HG03135 (cell line): Measurements from ENCODE around the gene HS1BP3.

ENCODE experiments used
- ATAC-seq: cut with Tn5 transposase; IDR thresholded peaks from one replicate; pipeline ENCODE4 v1.9.1; 2021; ENCODE audit warnings: mild to moderate bottlenecking, moderate library complexity; ENCODE audit not compliant: unreplicated experiment

HS1BP3 gene

DNA sequence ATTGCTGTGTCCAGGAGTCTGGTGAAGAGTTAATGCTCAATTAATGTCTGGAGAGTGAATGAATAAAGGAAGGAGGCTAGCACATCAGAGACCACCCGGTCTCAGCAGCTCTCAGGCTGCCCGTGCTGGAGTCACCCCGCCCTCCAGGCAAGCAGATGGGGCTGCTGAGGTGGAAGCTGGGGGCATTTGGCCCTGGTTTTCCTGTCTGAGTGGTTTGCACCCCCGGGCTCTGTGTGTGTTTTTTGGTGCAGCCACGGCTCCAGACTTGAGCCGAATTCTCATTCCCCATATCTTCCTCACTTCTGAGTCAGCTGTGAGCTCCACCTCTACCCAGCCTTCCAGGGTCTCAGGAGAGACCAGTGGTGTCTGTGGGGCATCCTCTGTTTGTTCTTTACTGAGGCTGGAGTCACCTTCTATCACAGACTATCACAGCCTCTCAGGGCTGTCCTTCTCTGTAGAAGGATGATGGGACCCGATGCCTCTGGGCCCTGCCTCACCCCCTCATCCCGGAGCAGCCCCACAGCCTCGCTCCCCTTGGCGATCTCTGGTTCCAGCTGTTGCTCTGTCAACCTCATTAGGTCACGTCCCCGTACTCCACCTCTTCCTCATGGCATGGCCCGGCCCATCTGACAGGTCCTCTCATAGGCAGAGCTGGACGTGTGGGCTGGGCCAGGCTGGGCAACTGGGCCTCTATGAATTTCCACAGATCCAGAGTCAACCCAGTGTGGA is 60.8 kb downstream of the HS1BP3 start:
- ATAC-seq: no peak

DNA sequence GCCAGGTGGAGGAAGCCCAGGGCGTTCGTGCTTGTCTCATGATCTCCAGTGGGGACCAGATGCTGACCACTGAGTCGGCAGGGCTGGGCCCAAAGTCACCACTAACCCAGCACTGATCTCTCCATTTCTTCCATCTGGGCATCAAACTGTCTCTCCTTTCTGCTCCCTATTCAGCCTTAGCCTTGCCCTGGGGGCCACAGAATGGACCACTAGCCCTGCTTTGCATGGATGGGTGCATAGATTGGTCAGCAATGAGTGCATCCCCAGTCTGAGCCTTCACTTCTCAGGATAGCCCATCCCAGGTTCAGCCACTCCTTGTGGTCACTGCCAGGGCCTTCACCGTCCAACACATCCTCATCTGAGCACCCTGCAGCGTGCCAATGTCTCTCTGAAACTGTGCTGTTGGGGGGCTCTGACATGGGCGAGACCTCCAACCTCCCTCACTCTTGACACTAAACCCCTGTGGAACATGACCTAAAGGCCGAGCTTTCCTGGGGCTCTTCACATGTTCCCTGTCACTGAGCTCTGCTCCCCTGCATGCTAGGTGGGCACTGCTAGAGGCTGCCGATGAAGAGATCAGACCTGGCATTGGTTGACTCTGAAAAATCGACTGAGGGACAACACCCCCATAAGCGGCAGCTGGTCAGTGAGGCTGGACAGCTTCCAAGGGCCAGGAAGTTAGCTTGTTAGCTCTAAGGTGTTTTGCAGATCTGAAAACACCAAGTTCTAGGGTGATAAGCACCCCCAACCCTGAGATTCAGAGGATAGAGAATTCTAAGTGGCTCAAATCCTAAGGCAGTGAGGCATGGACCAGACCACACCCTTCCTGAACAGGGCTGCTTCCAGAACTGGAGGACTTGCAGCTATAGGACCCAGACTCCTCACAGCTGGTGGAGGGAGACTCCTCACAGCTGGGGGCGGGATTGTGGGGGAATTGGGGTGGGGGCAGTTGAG is 61.7 kb downstream of the HS1BP3 start:
- no peak for ATAC-seq

DNA sequence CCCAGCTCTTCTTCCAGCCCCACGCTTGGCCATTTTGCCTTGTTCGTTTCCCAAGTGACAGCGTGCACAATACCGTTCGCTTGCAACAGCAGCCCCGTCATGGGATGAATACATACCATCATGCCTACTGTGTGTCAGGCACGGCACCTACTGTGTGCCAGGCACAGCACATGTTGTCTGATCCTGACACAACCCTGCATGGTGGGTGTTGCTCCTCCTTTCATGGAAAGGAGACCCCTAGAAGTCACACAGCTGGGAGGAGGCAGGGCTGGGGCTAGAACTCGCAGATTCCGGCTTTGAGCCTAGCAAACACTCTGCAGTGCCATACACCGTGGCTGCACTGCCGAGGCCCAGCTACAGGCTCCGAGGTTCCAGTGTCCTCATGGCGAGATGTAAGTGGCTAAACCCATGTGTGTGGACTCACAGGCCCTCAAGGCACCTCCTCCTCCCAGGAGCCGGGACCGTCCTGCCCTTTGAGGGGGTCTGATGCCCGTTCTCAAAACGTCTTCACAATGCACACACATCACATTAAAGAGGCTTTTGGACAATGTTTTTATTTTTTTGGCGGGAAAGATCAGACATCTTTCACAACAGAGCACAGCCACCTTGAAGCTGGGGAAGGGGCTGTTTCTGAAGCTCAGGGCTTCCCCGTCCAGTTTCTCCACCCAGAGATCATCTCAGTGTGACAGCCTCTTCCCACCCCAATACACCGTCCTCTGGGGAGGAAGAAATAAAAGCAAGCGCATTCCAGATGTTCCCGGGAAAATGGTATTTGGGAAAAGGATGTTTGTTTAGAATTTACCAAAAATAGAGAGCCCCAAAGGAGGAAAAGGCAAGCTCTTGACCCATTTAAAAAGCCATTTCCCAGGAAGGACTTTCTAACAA is 64.9 kb downstream of the HS1BP3 start:
- no peak for ATAC-seq

DNA sequence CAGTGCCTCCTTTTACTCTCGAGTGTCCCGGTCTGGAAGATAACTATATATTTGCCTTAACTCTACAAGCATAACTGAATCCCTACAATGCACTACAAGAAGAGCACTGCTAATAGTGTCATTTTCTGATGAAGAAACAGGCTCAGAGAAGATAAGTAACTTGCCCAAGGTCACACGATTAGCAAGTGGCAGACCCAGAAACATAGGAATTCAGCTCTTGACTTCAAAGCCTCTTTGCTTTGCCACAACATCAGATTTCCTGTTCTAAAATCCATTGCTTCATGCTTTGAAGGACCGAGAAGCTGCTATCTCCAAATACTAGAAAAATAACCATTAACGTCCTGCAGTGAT is 65.6 kb downstream of the HS1BP3 start:
- no peak for ATAC-seq

DNA sequence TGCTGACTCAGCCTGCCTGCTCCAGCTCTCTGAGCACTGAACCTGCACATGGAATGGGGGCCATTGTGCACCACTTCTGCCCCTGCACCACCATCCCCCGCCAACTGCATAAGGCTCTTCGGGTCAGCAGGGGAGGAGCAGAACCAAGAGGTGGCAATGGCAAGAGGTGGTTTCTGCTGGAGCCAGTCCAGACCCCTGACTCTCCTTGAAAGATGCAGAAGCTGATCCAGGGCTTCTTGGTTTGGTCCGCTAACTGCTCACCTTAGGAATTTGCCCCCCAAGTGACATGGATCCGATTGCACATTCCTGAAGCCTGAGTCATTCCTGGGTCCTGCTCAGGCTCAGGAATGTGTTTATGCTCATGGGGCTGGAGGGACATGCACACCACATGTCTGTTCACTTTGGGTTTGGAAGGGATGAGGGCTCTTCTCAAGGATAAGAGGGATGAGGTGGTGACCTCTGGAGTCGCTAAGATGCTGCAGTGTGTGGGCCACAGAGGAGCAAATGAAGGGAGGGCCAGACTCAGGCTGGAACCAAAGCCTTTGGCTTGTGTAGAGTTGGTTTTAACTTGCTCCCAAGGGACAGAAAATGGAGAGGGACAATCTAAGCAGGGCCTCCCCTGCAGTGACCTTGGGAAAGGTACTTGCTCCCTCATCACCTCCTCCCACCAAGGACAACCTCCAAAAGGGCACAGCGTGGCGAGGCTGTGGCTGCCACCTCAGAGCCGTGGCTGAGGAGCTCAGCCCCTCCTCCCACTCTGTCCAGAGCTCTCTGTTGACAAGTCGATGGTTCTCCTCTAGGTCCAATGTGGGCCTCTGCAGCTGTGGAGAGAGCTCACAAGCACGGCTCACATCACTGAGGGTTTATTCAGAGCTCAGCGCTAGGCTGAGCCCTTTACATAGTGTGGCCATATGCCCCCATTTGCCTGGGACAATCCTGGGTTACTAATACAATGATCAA is 66.2 kb downstream of the HS1BP3 start:
- no peak for ATAC-seq

DNA sequence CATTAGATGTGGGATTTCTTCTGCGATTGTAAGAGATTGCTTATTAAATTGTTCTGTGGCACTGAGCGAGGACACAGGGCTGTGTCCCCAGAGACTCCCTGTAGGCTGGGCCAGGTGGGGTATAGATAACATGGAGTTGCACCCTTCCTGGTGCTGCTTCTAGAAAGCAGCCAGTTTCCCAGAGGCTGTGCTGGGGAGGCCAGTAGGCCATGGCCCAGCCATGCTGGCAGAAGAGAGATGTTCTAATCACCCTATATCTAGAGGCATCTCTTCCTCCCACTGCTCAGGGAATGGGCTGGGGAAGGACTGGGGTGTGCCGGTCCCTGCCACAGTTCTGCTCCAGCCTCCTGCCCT is 66.9 kb downstream of the HS1BP3 start:
- ATAC-seq: no peak

DNA sequence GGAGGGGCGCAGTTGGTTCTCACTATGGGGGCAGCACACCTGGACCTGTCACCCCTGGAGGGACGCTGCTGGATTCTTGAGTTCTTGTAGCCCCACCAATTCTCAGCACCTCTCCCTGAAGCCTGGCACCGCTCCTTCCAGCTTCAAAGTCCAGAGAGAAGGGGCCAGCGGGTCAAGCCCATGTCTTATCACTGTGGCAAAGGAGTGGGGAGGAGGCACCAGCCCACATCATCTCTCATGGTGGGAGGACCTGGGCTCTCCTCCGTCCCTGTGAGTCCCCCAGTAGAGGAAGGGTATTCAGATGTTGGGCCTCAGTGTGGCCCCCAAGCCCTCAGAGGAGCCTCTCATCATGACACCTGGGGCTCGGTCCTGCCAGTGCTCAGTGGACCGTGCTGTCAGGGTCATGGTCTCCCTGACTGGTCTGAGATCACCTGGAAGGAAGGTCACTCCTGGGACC is 67.4 kb downstream of the HS1BP3 start:
- ATAC-seq: no peak

DNA sequence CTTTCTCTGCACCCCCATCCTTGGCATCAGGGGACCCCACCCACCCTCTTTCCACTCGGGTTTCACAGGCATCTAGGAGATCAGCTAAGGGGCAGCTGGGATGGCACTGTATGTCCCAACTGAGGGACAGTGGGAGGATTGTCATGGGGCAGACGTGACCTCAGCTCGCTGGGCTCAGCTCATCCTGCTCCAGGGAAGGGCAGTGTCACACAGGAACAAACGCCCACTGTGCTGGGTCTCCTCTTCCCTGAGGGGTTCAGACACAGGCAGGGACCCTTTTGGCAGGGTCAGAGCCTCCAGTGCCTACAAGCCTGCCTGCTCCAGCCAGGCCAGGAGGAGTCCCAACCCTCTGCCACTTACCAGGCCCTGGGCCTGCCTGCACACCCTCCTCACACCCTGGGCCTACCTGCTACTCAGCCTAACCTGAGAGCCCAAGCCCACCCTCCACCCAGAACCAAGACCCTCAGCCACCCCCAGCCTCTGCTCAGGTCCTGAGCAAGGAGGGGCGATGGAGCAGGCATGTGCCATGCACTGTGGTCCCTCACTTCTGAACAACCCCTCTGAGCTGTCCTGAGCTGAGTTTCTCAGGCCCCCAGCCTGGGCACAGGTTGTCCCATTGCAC is 68.2 kb downstream of the HS1BP3 start:
- no peak for ATAC-seq

DNA sequence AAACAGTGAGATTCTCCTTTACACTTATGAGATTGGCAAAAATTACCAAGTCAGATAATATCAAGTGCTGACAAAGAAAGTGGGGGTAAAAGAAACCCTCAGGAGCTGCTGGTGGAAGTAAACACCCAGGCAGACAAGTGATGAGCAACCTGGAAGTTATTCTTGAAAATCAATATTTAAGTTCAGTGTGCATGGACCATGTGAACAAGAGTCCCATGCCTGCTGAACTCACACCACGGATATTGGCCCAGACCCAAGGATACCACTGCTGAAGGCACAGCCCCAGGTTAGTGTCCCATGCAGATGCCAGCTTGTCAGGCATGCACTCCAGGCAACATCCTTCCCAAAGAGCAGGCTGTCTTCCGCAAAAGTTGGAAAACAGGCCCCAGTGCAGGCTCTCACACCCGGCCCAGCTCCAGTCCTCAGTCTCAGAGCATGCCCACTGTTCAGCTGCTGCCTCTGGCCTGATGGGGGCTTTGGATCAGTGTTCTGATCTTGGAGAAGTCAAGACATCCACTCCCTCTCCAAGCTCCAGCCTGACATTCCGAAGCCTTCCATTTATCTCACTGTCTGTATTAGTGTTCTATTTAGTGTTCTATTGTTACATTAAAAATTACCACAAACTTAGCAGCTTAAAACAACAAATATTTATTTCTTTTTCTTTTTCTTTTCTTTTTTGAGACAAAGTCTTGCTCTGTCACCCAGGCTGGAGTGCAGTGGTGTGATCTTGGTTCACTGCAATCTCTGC is 70.0 kb downstream of the HS1BP3 start:
- no peak for ATAC-seq

DNA sequence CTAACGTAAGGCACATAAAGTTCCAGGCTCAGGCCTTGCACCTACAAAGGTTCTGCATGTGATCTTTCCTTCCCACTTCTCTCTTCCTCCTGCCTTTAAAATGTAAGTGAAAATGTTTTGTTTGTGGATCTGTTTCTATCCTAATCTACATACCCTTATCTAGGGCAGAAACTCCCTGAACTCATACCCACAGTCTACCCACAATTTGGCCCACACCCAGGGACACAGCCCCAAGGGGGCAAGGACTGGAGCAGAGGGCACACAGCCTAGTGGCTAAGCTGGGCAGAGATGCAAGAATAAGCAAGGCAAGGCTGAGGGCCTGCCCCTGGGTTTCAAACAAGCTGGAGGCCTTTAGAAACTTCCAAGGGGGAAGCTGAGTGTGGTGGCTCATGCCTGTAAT is 71.0 kb downstream of the HS1BP3 start:
- no peak for ATAC-seq

DNA sequence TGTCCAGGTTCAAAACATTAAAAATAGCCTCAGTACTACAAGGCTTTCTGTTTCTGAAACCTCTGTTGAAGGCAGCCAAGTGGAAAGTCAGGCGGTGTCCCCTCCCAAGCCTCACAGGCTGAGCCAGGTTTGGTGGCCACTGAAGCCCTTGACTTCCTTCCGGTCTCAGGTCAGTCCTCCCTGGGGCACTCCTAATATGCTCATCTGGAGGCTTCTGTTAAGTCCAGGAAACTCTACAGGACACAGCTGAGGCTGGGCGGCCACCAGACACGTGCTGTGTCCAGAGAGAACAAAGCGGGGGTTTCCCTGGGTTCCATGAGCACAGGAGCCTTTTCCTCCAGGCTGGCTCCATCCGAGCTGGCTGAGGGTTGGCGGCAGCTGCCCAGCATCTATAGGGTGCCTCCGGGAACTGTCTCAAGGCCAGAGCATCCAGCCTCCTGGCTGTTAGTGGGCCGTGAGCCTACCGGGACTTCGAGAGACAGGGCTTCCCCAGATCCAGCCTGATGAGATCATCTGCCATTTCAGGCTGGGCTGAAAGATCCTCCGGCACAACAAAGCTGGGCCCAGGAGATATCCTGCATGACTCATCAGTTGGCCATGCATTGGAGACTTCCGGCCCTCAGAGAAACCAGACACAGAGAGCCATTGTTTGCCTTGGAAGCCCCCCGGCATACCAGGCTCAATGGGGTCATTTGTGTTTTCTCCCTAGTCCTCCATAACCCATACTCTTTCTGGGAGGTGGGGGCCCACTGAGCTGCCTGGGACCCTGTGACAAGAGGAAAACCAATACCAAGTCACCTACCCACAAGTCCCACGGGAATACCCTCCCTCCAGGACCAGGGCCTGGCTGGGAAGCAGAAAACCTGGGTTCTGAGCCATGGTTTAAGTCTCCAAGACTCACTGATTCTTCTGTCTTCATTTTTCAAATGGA is 71.7 kb downstream of the HS1BP3 start:
- peak; percentile 64 for ATAC-seq

DNA sequence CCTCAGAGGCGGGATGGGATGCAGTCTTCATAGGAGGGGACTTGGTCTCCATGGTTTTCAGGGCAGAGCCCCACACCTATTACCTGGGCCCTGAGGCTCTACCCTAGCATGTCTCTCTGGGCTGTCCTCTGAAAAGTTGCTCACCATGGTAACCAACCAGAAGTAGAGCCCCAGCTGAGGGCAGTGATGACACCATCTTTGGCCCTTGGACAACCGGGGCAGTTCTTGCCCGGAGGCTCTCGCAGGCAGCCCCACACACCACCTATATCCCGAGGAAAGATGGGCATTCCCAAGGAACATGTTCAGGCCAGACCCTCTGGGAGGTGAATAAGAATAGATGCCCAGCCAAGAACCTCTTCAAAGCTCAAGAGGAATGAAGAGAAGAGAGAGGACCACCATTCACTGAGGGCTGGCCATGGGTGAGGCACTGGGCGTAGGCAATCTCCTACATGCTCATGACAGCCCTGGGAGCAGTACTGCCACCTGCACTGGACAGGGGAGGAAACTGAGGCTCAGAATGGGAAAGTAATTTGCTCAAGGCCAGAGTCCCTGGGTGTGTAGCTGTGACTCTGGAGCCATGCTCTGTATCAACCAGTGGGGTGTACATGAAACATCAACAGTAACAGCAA is 72.5 kb downstream of the HS1BP3 start:
- no peak for ATAC-seq

DNA sequence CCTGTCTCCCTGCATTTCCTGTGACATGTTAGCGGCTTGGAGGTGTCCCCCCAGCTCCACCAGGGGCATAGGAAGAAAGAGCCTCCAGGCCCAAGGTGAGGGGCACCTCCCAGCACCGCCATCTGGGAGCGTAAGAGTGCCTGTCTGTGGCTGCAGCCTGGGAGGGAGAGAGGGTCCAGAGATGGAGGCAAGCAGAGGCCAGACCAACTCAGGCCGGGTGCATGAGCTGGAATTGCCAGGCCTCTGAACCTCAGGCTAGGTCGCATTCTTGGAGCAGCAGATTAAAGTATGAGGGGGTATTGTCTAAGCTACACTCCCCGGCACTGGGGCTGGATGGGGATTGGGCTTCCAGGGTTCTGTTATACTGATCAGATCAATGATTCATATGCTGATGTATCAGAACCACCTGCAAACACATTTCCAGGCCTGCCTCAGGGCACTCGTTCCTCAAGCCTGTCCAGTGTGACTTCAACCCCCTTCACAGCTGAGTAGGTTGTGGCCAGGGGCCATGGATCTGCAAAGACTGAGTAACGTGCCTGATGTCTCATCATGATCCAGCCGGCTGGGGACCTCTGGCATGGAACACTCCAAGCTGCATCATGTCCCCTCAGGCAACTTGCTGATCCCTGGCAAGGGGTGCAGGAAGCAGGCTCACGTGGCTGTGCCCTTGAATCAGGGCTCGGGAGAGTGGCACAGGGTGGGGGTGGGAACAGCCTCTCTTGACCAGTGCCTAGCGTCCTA is 73.2 kb downstream of the HS1BP3 start:
- no peak for ATAC-seq

DNA sequence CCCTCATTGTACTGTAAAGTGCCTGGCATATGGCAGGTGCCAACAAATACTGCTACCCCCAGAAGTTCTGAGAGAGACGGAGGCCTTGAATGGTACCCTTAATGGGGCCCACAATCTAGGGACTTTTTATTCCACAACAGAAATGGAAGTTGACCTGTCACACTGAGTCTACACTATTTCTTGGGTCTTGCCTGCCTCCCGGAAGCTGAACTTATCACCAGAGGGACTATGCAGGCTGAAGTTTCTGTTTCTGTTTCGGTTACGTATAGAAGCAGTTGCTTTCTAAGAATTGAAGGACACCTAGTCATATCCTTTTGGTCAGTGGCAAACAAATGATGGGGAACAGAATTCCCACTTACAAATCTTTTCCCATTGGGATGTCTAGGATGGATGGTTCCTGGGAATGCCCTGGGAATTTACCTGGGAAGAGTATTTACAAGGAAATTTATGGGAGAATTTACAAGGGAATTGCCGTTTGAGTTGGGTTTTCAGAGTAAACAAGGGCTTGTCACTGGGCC is 74.2 kb downstream of the HS1BP3 start:
- peak; percentile 78 for ATAC-seq

DNA sequence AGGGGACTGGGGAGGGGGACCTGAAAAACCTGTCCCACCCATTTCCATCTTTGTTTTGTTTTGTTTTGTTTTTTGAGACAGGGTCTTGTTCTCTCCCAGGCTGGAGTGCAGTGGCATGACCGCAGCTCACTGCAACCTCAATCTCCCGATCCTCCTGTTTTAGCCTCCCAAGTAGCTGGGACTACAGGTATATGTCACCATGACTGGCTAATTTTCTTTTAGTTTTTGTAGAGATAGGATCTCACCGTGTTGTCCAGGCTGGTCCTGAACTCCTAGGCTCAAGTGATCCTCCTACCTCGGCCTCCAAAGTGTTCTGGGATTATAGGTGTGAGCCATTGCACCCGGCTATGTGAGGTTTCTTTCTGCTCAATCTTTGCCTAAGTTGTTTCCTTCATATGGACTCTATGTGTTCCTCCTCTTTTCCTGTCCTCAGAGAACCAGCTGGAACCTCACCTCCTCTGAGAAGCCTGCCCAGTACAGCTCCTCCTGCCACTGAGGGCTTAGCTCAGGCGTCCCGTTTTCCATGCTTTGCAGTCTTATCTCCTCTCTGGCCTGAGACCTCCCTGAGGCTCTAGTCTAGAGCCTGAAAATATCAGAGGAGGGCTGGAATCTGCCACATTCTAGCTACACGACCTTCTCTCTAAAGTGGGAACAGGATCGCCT is 74.8 kb downstream of the HS1BP3 start:
- no peak for ATAC-seq

DNA sequence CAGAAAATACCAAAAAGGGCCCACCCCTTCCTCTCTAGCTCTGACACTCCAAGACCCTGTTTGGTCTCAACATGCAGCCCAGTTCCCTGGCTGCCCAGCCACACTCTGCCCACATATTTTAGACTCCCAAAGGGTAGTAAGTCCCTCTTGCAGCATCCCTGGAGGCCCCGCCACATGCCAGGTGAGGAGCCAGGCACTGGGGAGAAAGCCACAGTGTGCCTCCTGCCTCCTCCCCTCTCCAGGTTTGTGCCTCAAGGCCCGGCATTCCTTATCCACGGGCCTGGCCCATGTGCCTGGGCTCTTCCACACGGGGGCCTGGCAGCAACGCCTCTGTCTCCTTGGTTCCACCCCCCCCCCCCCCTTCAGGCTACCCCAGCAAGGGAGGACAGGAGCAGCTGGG is 75.5 kb downstream of the HS1BP3 start:
- ATAC-seq: no peak
